Esophagus muscularis mucosa (tissue), 4 donors: ENCODE data around the gene RAD51B. TPM values are rescaled to one million over a fixed set of nuclear protein-coding genes. Genes with fewer than 3 reads are reported as not detected.

Source experiments
- DNase-seq: peaks from one replicate; pipeline ENCODE4 v3.0.0-alpha.2; 2017; ENCODE audit errors: extremely low spot score
- H3K27ac ChIP-seq, 4 donors: fragments of 200-600 bp; sonication (generic); replicated peaks in 1 of 4; 1 replicate in 3 of 4; 2 replicates in 1 of 4; pipeline ENCODE4 v1.5.1; 2016 to 2019; ENCODE audit warnings: mild to moderate bottlenecking in 1 of 4
- H3K27me3 ChIP-seq, 4 donors: fragments of 200-600 bp; sonication (generic); one replicate each; pipeline versions ENCODE4 v1.5.1 to v1.6.0; 2016 to 2019
- H3K36me3 ChIP-seq, 4 donors: fragments of 200-600 bp; sonication (generic); one replicate each; pipeline ENCODE4 v1.5.1; 2016 to 2019
- H3K4me1 ChIP-seq, 4 donors: fragments of 200-600 bp; sonication (generic); one replicate each; pipeline ENCODE4 v1.5.1; 2016 to 2019
- H3K4me3 ChIP-seq, 4 donors: fragments of 200-600 bp; sonication (generic); 1 replicate in 2 of 4; 2 replicates in 2 of 4; pipeline ENCODE4 v1.5.1; 2016 to 2019; ENCODE audit warnings: mild to moderate bottlenecking in 4 of 4, moderate library complexity in 1 of 4
- H3K9me3 ChIP-seq, 4 donors: fragments of 200-600 bp; sonication (generic); 1 replicate in 3 of 4; 2 replicates in 1 of 4; pipeline ENCODE4 v1.5.1; 2016 to 2019
- EP300 ChIP-seq: sonication (generic); formaldehyde crosslinking; IDR thresholded peaks from one replicate; pipeline ENCODE4 v1.6.1; 2017; ENCODE audit warnings: antibody characterized with exemption
- POLR2A ChIP-seq: fragments of 450-650 bp; IDR thresholded peaks from one replicate; pipeline ENCODE4 v1.6.1; 2017; ENCODE audit warnings: antibody characterized with exemption, moderate library complexity, mild to moderate bottlenecking, low read depth
- POLR2AphosphoS5 ChIP-seq, 2 donors: sonication (generic); formaldehyde crosslinking; IDR thresholded peaks; one replicate each; pipeline ENCODE4 v1.6.1; 2017; ENCODE audit warnings: antibody characterized with exemption in 2 of 2
- WGBS: methylation state at CpG from one replicate; pipeline ENCODE4 v1.1.5; 2018; 5-methylcytosine and 5-hydroxymethylcytosine counted together
- intact Hi-C: fragments of 100-400 bp; cut with DNase I; formaldehyde crosslinking; loops from one replicate; pipeline ENCODE4 v1.15.1; 2023
- total RNA-seq, 4 donors: library from RNA; depleted of rRNA; stranded (reverse); fragments of >200 nt; gene quantifications; one replicate each; pipeline versions ENCODE4 v1.1.0 to v1.2.1, GENCODE V29; 2016
- TF ChIP-seq, protein P1 (sequence below), 3 experiments: fragments of 200-600 bp in 2 of 3; fragments of 450-650 bp in 1 of 3; sonication (generic) in 2 of 3; IDR thresholded peaks; one replicate each; pipeline ENCODE4 v1.5.1; 2017 to 2019; ENCODE audit warnings: antibody characterized with exemption in 3 of 3, mild to moderate bottlenecking in 2 of 3, moderate library complexity in 1 of 3

RAD51B gene
- total RNA-seq, 4 donors from 2014 or later = 2.8 to 11.1 (median 5.1) TPM

GRCh38 chr14:67935371-67935770 lies 115.8 kb downstream of the RAD51B start:
- no peaks in the 10 kb centered on the region for H3K36me3 ChIP-seq
- peaks cover 16 to 25% (median 18%) of the 10 kb centered on the region in 4 donors for H3K4me1 ChIP-seq
- no peaks in the 10 kb centered on the region for H3K27me3 ChIP-seq
- H3K4me3 ChIP-seq = no peak overlapping the region
- peaks cover 0 to 9% (median 3%) of the 10 kb centered on the region in 4 donors for H3K9me3 ChIP-seq
- no peak for TF ChIP-seq POLR2AphosphoS5 (IDR thresholded peaks at IDR 0.05)
- TF ChIP-seq POLR2A = no peak
- TF ChIP-seq, protein P1, sequence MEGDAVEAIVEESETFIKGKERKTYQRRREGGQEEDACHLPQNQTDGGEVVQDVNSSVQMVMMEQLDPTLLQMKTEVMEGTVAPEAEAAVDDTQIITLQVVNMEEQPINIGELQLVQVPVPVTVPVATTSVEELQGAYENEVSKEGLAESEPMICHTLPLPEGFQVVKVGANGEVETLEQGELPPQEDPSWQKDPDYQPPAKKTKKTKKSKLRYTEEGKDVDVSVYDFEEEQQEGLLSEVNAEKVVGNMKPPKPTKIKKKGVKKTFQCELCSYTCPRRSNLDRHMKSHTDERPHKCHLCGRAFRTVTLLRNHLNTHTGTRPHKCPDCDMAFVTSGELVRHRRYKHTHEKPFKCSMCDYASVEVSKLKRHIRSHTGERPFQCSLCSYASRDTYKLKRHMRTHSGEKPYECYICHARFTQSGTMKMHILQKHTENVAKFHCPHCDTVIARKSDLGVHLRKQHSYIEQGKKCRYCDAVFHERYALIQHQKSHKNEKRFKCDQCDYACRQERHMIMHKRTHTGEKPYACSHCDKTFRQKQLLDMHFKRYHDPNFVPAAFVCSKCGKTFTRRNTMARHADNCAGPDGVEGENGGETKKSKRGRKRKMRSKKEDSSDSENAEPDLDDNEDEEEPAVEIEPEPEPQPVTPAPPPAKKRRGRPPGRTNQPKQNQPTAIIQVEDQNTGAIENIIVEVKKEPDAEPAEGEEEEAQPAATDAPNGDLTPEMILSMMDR (IDR thresholded peaks at IDR 0.05) = no peak
- no peak overlapping the region for H3K27ac ChIP-seq
- WGBS = 97% methylated on average over 2 of the region's 2 CpGs
- no peak for DNase-seq
- intact Hi-C loops = loop anchor here (2.0 to 10.0 kb wide), 3 partner anchors 589 to 881 kb away; no protein-coding TSS in a partner anchor

GRCh38 chr14:67938071-67938470 lies 118.5 kb downstream of the RAD51B start:
- WGBS = 83% methylated on average over 2 of the region's 2 CpGs
- no peak overlapping the region for H3K4me3 ChIP-seq
- H3K9me3 ChIP-seq = no peaks in the 10 kb centered on the region
- TF ChIP-seq, protein P1 (IDR thresholded peaks at IDR 0.05) = no peak
- no peak for TF ChIP-seq POLR2AphosphoS5 (IDR thresholded peaks at IDR 0.05)
- TF ChIP-seq EP300 = no peak
- TF ChIP-seq POLR2A = no peak
- DNase-seq = no peak
- no peaks in the 10 kb centered on the region for H3K27me3 ChIP-seq
- no peak overlapping the region for H3K27ac ChIP-seq
- intact Hi-C loops = loop anchor here (10.0 kb wide), 2 partner anchors 587 to 747 kb away; no protein-coding TSS in a partner anchor
- H3K4me1 ChIP-seq = peaks cover 33 to 51% (median 44%) of the 10 kb centered on the region in 4 donors
- H3K36me3 ChIP-seq = no peaks in the 10 kb centered on the region

GRCh38 chr14:67940486-67941455 lies 121.2 kb downstream of the RAD51B start:
- Histone ChIP-seq H3K27ac (peak overlapping the region; percentile 66 to 81 (median 78)), H3K4me3 (no peak overlapping the region), H3K36me3 (no peaks in the 10 kb centered on the region), H3K9me3 (no peaks in the 10 kb centered on the region), H3K27me3 (no peaks in the 10 kb centered on the region), H3K4me1 (peaks cover 27 to 56% (median 50%) of the 10 kb centered on the region in 4 donors)
- intact Hi-C loops = loop anchor here (5.0 kb wide), 1 partner anchor 307 kb away; no protein-coding TSS in a partner anchor
- WGBS = 23% methylated on average over 4 of the region's 4 CpGs
- TF ChIP-seq, protein P1 (IDR thresholded peaks at IDR 0.05) = no peak
- TF ChIP-seq POLR2A (no peak), POLR2AphosphoS5 (IDR thresholded peaks at IDR 0.05) (no peak), EP300 (no peak)
- DNase-seq = no peak

DNA sequence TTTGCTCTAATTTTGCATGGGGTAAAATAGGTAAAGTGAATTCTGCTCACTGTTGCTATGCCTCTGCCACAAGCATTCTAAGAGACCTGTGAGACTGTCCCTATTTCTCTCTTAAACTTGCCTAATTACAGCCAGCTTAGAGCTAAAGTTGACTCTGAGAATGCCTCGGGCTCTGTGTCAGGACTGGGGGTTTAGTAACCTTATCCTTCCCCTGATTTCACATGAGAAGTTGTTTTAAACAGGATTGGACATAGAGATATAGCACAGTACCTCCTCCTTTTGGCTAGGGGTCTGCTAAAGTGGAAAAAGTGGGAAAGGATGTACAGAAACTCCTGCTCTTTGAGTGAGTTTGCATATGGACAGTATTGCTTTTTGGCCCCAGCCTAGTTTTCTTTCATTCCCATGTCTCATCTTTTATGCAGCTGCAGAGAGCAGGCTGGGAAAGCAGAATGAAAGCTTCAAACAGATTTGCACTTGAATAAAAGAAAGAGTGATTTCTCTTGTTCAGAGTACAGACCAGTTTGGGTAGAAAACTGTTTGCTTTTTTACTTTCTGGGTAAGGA lies 122.0 kb downstream of the RAD51B start:
- H3K4me3 ChIP-seq = no peak overlapping the region
- no peak for TF ChIP-seq POLR2A
- TF ChIP-seq, protein P1 (IDR thresholded peaks at IDR 0.05) = no peak
- intact Hi-C loops = loop anchor here (5.0 kb wide), 1 partner anchor 306 kb away; no protein-coding TSS in a partner anchor
- WGBS = 22% methylated on average over 1 of the region's 1 CpG
- no peak for DNase-seq
- no peaks in the 10 kb centered on the region for H3K36me3 ChIP-seq
- H3K27ac ChIP-seq = peak overlapping the region; percentile 66 to 81 (median 78)
- H3K9me3 ChIP-seq = no peaks in the 10 kb centered on the region
- H3K4me1 ChIP-seq = peaks cover 27 to 56% (median 50%) of the 10 kb centered on the region in 4 donors
- H3K27me3 ChIP-seq = no peaks in the 10 kb centered on the region
